ENCODE data around the gene GLS.
A peak's percentile ranks its signal among the peaks of the same experiment; 100 is the strongest.
"Not testable (repeated sequence)": the region's sequence is repeated elsewhere in the genome, so short reads cannot be mapped to it uniquely, and the experiment has no call there.

GLS gene

DNA sequence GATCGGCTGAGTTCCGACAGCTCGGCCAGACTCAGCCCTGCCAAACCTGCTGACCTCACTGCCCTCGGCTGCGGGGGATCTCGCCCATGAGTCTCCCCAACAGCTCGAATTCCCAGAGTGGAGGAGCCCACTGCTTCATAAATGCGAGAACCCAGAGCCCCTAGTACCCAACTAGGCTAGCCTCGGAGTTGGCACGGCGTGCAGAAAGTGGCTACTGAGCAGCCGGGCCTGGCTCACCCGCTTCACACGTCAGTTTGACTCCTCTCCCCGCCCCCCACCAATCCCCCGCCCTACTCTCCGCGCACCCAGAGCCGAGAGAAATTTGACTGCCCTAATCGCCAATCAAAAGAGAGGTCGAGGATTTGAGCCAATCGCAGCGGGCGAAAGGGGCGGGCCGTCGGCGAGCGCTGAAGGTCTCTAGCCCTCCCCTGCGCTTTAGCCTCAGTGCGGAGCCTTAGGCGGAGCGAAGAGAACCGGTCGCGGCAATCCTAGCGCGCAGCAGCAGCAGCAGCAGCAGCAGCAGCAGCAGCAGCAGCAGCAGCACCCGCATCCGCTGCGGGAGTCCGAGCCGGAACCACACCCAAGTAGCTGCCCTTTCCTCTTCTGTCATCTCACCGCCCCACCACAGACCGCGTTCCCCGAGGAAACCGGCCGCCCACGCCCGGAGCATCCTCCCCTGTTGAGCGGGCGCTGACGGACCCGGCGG is at the start of gene GLS:
GLS (plus strand) TSS at position 444 of the 706 bp plus-strand sequence. CDS start 264 bp downstream, outside the sequence.
- DNase-seq, result peak; percentile 97 to 98

DNA sequence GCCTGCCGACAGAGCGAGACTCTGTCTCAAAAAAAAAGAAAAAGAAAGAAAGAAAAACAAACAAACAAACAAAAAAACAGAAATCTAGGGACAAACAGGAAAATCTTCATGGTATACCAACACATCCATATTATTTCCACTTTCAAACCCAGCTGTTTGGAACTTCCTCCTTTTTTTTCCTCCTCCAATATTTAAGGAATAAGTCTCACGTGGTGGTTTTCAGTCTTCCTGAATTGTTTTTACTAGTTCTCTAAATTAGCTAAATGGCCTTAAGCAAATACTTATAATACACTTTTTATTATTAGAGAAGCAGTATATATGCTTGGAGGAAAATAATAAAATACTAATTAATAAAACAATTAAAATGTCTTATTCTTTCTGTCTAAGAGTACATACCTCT is 48.7 kb upstream of the GLS start:
- no peak for DNase-seq

DNA sequence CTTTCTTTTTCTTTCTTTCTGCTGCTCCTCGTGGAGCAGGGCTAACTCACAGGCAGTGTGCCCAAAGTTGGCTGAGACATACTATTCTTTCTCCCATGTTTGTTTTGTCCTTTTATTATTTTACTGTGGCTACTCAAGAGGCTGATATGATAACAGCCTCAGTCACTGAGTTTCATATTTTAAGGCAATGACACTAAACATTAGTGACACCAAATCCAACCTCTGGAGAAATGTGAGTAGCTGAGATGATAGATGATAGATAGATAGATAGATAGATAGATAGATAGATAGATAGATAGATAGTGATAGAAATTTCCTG is 45.8 kb upstream of the GLS start:
- no peak for DNase-seq

DNA sequence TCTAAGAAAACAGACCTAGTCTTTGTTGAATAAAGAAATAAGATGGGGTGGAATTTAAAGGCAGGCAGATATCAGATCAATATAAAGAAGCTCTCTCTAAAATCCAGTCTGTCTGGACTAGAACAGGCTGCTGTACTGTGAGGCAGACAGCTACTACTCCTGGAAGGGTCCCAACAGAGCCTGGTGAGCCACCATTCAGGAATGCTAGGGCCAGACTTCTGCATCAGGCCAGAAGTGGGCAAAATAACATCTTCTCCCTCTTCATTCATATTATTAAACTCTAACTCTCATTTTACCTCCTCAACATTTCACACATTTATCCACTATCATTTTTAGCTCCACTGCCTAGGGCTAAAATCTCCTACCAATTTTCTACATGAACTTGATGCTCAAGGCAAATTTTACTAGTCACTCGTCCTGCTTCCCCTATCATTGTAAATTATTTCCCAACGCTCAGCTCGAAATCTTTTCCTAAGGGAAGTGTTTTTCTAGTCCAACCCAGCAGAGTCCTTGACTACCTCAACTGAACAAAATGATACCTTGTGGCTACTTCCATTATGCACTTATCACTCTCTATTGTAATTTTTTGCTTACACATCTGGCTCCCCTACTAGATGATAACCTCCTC is 45.2 kb upstream of the GLS start:
- DNase-seq, result no peak

DNA sequence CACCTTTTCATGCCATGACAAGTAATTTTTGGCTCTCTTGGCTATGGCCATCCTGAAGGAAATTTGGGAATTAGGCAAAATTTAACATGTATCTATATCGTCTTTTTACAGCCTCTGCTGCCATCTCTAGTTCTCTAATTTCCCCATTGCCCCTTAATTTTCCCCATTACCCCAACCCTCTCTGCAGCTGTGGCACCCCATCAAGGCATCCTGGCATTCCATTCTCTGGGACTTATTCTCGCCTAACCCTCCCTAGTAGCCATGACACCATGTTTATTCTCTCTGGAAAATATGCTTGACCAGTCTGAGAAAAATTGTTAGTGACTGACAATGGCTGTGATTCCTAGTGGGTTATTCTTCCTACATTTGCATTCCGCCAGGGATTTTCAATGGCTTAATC is 43.9 kb upstream of the GLS start:
- no peak for DNase-seq

DNA sequence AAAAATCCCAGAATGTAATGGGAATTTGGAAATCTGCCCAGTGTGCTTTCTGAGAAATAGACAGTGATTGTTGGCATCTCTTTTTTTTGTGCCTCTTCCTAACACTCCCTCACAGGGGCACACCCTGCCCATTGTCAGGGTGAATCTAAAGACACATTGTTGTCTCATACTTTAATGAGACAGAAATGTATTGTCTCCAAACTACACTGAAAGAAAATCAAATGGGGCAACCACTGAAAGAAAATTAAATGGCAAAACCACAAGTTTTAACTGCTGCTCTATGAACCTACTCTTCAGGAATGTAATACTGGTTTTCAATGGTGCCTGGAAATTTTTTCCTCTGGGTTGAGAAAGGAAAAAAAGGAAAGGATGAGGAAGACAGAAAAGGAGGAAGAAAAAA is 43.2 kb upstream of the GLS start:
- DNase-seq, result peak; percentile 1 to 9

DNA sequence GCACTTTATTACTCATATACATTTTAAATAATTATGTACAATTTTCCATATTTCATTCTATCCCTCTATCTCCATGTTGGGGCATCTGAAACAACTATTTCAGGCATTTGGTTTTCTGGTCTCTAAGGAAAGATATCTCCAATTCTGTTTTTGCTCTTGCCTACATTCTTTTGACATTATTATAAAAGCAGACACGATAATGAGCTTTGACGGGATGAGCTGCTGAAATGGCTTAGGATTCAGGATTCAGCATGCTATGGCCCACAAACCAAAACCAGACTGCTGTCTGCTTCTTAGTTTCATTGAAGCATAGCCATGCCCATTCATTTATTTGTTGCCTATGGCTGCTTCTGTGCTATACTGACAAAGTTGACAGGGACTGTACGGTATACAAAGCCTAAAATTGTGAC is 42.7 kb upstream of the GLS start:
- DNase-seq, result no peak

DNA sequence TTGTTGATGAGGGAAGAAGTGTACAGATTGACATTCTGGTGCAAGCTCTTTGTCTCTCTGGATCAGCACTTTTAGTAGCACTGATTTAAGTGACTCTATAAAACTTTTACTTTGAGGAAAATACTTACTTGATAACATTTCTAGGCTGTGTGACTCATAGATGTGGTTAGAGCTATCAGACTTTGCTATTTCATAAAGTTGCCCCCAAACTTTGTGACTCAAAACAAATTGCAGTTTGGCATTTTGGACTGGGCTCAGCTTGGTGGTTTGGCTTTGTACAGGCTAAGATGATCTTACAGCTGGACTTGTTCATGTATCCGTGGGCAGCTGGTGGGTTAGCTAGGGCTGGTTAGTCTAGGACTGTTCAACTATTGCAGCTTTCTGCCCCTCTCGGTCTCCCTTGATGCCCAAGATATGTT is 42.1 kb upstream of the GLS start:
- no peak for DNase-seq

DNA sequence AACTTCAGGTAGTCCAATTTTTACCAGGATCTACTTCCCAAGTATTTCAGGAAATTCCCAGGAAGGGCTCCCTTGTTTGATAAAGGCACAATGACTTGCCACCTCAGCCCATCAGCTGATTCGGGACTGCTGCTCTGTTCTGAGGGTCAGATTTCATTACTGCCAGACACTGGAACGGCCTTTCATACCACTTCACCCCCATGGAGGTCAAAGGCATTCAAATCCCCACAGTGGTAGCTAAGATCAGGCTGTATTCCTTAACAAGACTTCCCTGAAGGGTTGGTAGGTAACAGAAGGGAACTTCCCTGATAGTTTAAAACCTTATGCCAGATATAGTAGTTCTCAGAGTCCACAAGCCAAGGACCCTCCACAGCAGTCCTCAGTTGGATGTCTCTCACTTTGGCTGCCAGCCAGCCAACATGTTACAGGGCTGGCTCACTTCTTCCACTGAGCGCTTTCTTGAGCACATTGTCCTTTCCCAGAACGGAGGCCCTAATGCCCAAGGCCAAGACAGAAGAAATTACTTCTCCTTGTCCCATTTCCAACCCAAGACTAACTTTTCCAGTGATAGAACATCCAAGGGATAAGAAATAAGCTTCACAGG is 40.0 kb upstream of the GLS start:
- DNase-seq, result no peak

DNA sequence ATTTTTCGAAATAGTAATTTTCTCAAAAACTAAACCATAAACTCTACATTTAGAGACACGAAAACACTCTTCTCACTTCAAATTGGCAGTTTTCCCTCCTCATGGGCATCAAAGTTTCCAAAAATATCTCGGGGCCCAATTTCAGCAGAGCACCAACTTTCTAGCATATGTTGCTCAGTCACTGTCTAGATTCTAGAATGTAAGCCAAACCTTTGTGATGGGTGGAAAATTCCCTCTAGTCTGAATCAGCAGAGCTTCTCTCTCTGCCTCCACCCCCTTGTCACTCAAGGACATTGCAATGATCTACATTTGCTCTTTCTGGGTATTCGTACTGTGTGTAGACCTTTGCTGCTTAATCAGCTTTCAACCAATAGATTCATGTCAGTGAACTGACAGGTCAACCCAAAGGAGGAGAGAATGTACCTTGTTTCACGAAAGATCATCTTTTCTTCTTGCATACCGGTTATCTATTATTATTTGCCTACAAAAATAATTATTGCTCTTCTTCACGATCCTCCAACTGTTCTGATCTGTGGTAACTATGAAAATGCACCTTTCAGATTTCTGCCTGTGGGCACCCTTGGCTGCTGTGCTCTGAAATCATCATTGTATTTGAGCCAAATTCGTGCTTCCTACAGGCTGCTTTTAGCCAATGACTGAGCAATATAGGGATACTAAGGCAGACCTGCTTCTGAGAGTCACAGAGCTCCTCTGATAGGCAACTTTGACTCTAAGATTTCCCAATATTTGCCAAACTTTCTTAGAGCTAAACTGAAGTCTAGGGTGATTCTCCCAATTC is 38.7 kb upstream of the GLS start:
- DNase-seq, result no peak

DNA sequence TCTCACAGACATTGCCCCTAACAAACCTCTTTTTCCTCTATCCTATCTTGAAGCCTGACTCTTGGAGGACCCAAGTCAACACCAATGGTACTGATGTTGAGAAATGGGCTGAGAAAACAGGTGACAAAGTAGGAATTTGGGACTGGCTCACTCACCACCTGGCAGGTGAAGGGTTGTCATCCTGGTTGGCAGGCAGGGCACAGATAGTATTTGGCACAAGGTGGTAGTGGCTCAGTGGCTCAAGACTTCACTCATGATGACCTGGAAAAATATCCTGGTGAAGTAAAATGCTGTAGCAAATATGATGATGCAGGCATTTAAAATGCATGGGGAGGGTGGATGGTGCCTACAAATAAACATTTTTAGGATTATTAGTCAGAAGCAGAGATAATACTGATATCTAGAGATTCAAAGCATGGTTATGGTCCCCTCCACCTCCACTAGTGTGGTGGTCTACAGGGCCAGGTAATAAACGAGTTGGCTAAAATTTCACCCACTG is 38.0 kb upstream of the GLS start:
- DNase-seq, result no peak

DNA sequence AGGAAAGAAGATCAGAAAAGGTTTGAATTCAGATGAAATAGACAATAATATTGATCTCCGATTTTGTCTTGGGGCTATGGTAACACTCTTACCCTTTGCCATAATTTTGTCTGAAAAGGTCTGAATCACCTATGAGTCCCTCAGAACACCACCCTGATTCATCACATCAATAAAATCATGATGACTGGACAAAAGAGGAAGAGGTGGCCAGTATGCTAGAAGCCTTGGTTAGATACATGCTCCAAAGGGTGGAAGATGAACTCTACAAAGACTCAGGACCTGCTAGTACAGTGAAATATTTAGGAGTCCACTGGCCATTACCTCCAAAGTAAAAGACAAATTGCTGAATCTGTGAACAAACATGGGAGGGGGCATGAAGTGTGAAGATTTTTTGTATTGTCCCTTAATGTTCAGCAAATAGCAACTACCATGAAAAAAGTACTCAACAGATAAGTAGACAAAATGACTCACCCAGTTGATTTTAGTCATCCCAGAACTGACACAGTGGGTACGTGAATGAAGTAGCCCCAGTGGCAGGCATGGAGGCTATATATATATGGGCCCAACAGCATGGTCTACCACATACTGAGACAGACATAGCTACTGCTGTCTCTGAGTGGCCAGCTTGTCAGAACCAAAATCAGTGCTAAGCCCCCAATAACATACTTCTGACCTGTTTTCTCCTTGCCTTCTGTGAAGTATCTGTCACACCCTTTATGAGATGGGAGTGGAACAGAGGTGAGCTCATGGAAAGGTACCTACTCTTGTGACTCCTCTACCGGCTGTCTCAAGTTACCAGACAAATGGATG is 36.5 kb upstream of the GLS start:
- no peak for DNase-seq

DNA sequence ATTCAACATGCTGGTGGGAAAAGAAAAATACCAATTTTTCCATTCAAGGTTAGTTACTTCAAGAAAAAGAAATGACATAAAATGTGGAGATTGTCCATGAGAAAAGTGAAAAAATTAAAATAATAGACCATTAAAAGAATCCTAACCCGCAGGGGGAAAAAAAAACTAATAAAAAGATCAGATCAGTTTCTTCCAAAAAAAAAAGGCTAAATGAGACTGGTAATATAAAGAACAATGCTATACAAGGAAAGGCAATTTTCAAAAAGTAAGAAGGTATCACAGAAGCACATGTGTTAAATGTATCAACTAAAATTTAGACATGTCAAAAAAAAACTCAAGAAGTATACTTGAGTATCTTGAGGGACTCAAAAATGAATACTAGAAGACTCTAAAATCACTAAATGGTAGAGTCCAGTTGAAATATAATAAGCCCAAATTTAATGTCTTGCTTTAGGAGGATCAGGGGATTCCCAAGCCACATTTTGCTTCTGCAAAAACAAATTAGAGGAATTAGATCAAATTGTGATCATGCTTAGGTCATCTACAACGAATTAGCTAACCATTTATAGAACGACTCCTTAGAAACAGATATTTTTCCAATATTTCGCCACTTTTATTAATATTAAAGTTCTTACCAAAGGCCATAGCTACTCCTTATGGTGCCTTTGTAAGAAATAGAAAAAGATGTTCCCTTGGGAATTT is 35.8 kb upstream of the GLS start:
- no peak for DNase-seq

DNA sequence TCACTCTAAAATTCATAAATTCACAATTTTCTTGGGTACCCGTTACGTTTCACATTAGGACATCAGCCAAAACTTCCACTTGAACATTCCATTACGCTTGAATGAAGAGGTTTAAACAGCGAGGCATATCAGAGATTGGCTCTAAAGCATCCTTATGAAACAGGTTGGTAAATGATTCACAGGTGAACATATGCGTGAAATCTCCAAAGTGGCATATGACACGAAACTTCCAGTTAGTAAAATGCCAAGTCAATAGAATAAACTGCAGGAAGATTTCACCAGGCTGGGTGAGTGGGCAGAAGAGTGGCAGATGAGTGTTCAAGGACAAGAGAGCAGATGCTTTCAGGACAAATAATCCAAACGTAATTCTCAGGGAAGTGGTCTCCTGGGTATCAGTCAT is 33.9 kb upstream of the GLS start:
- DNase-seq, result no peak

DNA sequence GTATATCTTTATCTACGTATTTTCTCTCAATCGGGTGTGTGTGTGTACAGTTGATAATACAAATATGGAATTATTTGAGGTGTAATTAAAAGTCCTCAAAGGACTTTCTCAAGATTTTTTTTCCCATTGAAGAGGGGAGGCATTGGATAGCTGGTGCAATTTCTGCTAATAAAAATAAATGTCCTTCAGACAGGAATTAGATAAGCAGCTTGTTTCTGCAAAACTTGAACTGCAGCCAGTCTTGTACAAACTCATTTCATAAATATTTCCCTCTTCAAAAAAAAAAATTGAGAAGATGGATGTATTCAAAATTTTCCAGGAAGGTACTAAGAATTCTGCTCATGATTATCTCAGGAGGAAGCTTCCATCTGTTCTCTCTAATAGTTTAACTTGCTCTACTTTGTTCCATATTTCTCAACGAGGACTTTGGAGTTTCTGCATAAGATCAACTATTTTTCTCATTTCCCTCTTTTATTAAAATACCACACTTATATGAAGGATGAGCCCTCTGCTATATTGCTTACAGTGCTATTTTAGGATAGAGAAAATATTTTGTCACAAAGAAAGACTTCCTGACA is 33.0 kb upstream of the GLS start:
- DNase-seq, result no peak

DNA sequence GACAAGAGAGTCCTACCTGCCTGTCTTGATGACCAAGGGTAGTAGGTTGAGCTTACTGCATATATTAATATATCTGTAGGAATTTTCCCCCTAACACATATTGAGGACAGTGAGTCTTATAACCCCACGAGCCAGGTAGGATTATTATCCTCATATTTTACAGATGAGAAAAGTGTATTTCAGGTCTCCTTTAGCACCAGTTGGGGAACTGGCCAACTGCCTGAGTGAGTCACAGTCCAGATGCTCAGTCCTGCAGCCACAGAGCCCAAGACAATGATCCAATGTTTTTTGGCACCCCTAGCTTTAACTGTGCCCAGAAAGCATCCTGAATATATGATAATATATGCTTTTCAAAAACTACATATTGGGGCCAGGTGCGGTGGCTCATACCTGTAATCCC is 30.8 kb upstream of the GLS start:
- no peak for DNase-seq

DNA sequence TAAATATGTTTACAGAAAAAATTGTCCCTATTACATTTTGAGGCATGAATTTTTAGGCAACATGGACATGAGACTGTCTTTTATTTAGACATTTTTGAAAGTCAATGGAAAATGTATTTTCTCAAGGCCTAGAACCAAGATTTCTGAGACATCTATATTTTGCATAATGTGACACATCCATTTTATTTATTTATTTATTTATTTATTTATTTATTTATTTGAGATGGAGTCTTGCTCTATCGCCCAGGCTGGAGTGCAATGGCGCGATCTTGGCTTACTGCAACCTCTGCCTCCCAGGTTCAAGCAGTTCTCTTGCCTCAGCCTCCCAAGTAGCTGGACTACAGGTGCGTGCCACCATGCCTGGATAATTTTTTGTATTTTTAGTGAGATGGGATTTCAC is 27.6 kb upstream of the GLS start:
- DNase-seq, result not testable (repeated sequence)

DNA sequence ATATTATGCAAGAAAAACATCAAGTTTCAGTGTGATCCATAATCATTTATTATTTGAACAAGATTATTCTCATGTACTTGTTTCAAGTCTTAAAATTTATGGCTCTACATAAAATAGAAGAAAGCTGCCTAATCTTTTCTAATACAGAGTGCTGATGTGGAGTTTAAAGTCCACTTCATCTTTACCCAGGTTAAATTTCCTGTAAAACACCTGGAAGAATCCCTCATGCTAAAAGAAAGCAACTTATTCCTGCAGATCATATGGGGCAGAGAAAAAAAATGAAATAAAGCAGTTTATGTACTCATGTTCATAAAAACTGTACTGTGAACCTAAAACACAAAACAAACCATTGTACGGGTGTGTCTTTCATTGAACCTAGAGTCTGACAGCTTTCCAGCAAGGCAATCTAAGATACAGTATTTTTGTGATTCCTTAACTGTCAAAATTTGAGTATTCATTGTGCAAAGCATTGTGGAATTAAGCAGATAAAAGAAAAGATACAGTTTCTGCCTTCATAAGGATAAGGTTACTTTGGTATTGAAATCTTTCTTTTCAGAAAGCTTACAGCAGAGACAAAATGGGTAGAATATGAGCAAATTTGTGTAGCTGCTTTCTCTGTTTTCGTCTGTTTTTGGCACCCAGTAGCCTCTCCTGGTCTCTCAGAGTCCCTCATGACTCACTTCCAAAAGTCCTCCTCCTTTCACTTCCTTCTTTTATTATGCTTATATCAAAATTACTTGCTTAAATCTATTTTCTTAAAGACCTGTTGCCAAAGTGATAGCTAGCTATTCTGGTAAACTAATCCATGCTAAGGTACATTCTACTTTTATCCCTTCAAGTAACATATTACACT is 26.9 kb upstream of the GLS start:
- no peak for DNase-seq

DNA sequence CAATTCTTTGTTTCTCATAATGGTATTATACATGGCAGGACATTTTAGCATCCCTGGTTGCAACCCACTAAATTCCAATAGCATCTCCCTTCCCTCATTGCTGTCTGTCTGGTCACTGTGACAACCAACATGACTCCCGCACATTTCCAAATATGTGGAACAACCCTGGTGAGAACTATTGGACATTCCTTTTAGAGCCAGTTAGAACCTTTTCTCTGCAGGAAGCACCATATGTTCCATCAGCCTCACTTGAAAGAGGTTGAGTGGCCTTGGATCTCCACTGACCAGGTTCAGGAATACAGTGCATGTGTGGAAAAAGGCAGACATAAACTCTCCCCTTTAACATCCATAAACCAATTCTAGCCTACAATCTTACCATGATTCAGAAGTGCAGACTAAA is 25.9 kb upstream of the GLS start:
- DNase-seq, result no peak

DNA sequence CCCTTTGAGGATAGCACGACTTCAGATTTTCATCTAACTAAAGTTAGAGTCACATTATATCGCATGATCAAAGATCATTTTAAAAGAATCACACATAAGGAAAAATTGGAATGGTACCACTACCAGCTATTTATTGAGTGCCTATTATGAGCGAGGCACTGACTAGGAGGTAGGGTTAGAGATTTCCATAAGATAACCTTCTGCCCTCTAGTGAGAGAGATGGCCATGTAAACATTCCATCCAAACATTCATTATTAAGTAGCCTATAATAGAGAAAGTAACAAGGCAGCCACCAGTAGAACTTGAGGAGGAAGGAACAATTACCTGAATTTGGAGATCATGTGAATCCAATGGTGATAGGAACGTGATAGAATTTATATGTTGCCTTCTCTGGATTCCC is 25.4 kb upstream of the GLS start:
- no peak for DNase-seq

DNA sequence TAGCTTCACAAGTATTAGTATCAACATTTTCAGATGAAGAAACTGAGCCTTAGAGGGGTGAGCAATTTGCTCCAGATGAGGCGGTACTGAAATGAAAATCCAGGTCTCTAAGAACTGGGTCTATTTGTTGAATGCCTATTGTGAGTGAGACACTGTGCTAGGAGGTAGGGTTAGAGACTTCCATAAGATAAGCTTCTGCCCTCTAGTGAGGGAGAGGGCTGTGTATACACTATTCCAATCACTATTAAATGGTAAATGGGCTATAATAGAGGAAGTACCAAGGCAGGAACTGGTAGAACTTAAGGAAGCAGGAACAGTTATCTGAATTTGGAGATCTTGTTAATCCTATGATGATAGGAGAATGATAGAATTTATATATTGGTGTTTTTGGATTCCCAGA is 23.6 kb upstream of the GLS start:
- DNase-seq, result no peak

Data from NCI-H2081 (cell line).